IMR-90 (cell line): ENCODE data around the gene SLTM. TPM values are rescaled to one million over a fixed set of nuclear protein-coding genes. Genes with fewer than 3 reads are reported as not detected.

ENCODE experiments used
- ATAC-seq: fragments of 200-7000 bp; cut with Tn5 transposase; 2 replicates; pipeline ENCODE4 v1.9.1; 2020; ENCODE audit warnings: low read depth, mild to moderate bottlenecking, moderate library complexity
- BruUV-seq: library from RNA; stranded (reverse); fragments of 400-500 nt; replicated peaks from 2 replicates; lab custom pipeline; 2021; lab: Mats Ljungman, UMichigan
- CTCF ChIA-PET: fragments of 300-600 bp; formaldehyde crosslinking; extraction: SDS; loops from one replicate; lab custom pipeline; 2021; ENCODE audit warnings: antibody characterized with exemption; lab: Yijun Ruan, JAX
- POLR2A ChIA-PET: fragments of 300-600 bp; sonication (Branson Sonifier 250); formaldehyde crosslinking; loops from one replicate; lab custom pipeline; 2022; ENCODE audit warnings: antibody characterized with exemption; ENCODE audit not compliant: unreplicated experiment; lab: Charles Lee
- DNase-seq: peaks from one replicate; pipeline ENCODE4 v3.0.0; 2013
- H2AFZ ChIP-seq: replicated peaks from 2 replicates; pipeline ENCODE3; 2013; ENCODE audit warnings: low read length, mild to moderate bottlenecking; ENCODE audit not compliant: poor library complexity
- H2AK5ac ChIP-seq: 2 replicates; pipeline ENCODE4 v1.6.1; 2013; ENCODE audit warnings: low read depth, low read length, inconsistent platforms
- H2AK9ac ChIP-seq: replicated peaks from 2 replicates; pipeline ENCODE3; 2013; ENCODE audit warnings: mild to moderate bottlenecking, low read depth, low read length, moderate library complexity; ENCODE audit not compliant: poor library complexity
- H2BK120ac ChIP-seq: 2 replicates; pipeline ENCODE4 v1.6.1; 2013; ENCODE audit warnings: low read depth, low read length, inconsistent platforms
- H2BK15ac ChIP-seq: 3 replicates; pipeline ENCODE4 v1.6.1; 2013; ENCODE audit warnings: low read depth, low read length, inconsistent platforms
- H2BK20ac ChIP-seq: 2 replicates; pipeline ENCODE4 v1.6.1; 2013; ENCODE audit warnings: low read depth, mild to moderate bottlenecking, inconsistent platforms, low read length, moderate library complexity
- H2BK5ac ChIP-seq: 2 replicates; pipeline ENCODE4 v1.6.1; 2013; ENCODE audit warnings: mild to moderate bottlenecking, low read depth, low read length, inconsistent platforms; ENCODE audit not compliant: poor library complexity, severe bottlenecking
- H3K14ac ChIP-seq: replicated peaks from 2 replicates; pipeline ENCODE4 v1.6.1; 2013; ENCODE audit warnings: low read depth, low read length, inconsistent platforms
- H3K18ac ChIP-seq: 2 replicates; pipeline ENCODE4 v1.6.1; 2013; ENCODE audit warnings: low read depth, low read length, control low read depth
- H3K23ac ChIP-seq: 2 replicates; pipeline ENCODE4 v1.6.1; 2013; ENCODE audit warnings: low read depth, low read length, inconsistent platforms
- H3K27ac ChIP-seq: 2 replicates; pipeline ENCODE4 v1.5.1; 2013; ENCODE audit warnings: mild to moderate bottlenecking, control low read depth, low read length; ENCODE audit not compliant: insufficient read depth
- H3K27me3 ChIP-seq: 2 replicates; pipeline ENCODE4 v1.6.1; 2013; ENCODE audit warnings: low read length; ENCODE audit not compliant: control insufficient read depth, insufficient read depth
- H3K36me3 ChIP-seq: 2 replicates; pipeline ENCODE4 v1.6.1; 2013; ENCODE audit warnings: low read length, mixed read lengths; ENCODE audit not compliant: control insufficient read depth, insufficient read depth
- H3K4ac ChIP-seq: 2 replicates; pipeline ENCODE4 v1.6.1; 2013; ENCODE audit warnings: low read depth, low read length, inconsistent platforms
- H3K4me1 ChIP-seq: 2 replicates; pipeline ENCODE4 v1.6.1; 2013; ENCODE audit warnings: low read length, mixed read lengths; ENCODE audit not compliant: control insufficient read depth, insufficient read depth
- H3K4me2 ChIP-seq: 2 replicates; pipeline ENCODE4 v1.6.1; 2013; ENCODE audit warnings: low read depth, mild to moderate bottlenecking, control low read depth, low read length, moderate library complexity
- H3K4me3 ChIP-seq: 2 replicates; pipeline ENCODE4 v1.5.1; 2013; ENCODE audit warnings: low read depth, mild to moderate bottlenecking, control low read depth, low read length, moderate library complexity; ENCODE audit not compliant: insufficient read depth
- H3K56ac ChIP-seq: 2 replicates; pipeline ENCODE4 v1.6.1; 2013; ENCODE audit warnings: low read length, inconsistent platforms; ENCODE audit not compliant: insufficient read depth; ENCODE audit errors: extremely low read depth
- H3K79me1 ChIP-seq, 2 experiments: 2 replicates each; pipeline ENCODE4 v1.6.1; 2013; ENCODE audit warnings: low read length in 2 of 2, inconsistent platforms in 1 of 2, low read depth in 1 of 2
- H3K9ac ChIP-seq: 2 replicates; pipeline ENCODE4 v1.6.1; 2013; ENCODE audit warnings: low read depth, low read length, control low read depth
- H3K9me1 ChIP-seq: 2 replicates; pipeline ENCODE4 v1.6.1; 2013; ENCODE audit warnings: low read length, inconsistent platforms; ENCODE audit not compliant: insufficient read depth
- H3K9me3 ChIP-seq: 2 replicates; pipeline ENCODE4 v1.6.1; 2013; ENCODE audit warnings: low read length; ENCODE audit not compliant: control insufficient read depth, insufficient read depth
- H4K20me1 ChIP-seq: 2 replicates; pipeline ENCODE4 v1.6.1; 2013; ENCODE audit warnings: low read length, inconsistent platforms; ENCODE audit not compliant: insufficient read depth
- H4K5ac ChIP-seq: 2 replicates; pipeline ENCODE4 v1.6.1; 2013; ENCODE audit warnings: mild to moderate bottlenecking, low read depth, low read length, control low read depth
- H4K8ac ChIP-seq, 2 experiments: 2 replicates each; pipeline ENCODE4 v1.6.1; 2013; ENCODE audit warnings: low read depth in 2 of 2, low read length in 2 of 2, control low read depth in 1 of 2, inconsistent platforms in 1 of 2
- H4K91ac ChIP-seq: 2 replicates; pipeline ENCODE4 v1.6.1; 2013; ENCODE audit warnings: low read depth, low read length, inconsistent platforms; ENCODE audit not compliant: insufficient read depth
- BHLHE40 ChIP-seq: fragments of 150-350 bp; IDR thresholded peaks from 2 replicates; pipeline ENCODE4 v1.6.1; 2016; ENCODE audit warnings: mild to moderate bottlenecking, low read depth, low read length
- CEBPB ChIP-seq: IDR thresholded peaks from 2 replicates; pipeline ENCODE4 v1.6.1; 2012; ENCODE audit warnings: low read depth, low read length, improper control_type of control experiment
- CHD1 ChIP-seq: IDR thresholded peaks from 2 replicates; pipeline ENCODE4 v1.6.1; 2012; ENCODE audit warnings: low read depth, low read length, improper control_type of control experiment
- CTCF ChIP-seq: conservative IDR thresholded peaks from 2 replicates; pipeline ENCODE4 v1.5.1; 2012; ENCODE audit warnings: mild to moderate bottlenecking, low read depth, low read length, improper control_type of control experiment
- ELK1 ChIP-seq: fragments of 150-350 bp; IDR thresholded peaks from 2 replicates; pipeline ENCODE4 v1.6.1; 2016; ENCODE audit warnings: low read depth, mild to moderate bottlenecking, low read length, moderate library complexity, borderline replicate concordance
- FOS ChIP-seq: fragments of 150-350 bp; IDR thresholded peaks from 2 replicates; pipeline ENCODE4 v1.6.1; 2016; ENCODE audit warnings: low read depth, low read length
- MAFK ChIP-seq: IDR thresholded peaks from 2 replicates; pipeline ENCODE4 v1.6.1; 2012; ENCODE audit warnings: low read depth, low read length, improper control_type of control experiment
- MAZ ChIP-seq: IDR thresholded peaks from 2 replicates; pipeline ENCODE4 v1.6.1; 2012; ENCODE audit warnings: low read depth, mild to moderate bottlenecking, low read length, improper control_type of control experiment, moderate library complexity, borderline replicate concordance
- MXI1 ChIP-seq: IDR thresholded peaks from 2 replicates; pipeline ENCODE4 v1.6.1; 2012; ENCODE audit warnings: low read depth, mild to moderate bottlenecking, low read length, moderate library complexity, borderline replicate concordance
- NFE2L2 ChIP-seq: fragments of 150-350 bp; IDR thresholded peaks from 2 replicates; pipeline ENCODE4 v1.6.1; 2016; ENCODE audit warnings: low read depth, mild to moderate bottlenecking, low read length
- POLR2A ChIP-seq: IDR thresholded peaks from 2 replicates; pipeline ENCODE4 v1.6.1; 2012; ENCODE audit warnings: mild to moderate bottlenecking, low read depth, low read length
- RAD21 ChIP-seq: IDR thresholded peaks from 2 replicates; pipeline ENCODE4 v1.6.1; 2012; ENCODE audit warnings: low read length, improper control_type of control experiment
- RCOR1 ChIP-seq: IDR thresholded peaks from 2 replicates; pipeline ENCODE4 v1.6.1; 2012; ENCODE audit warnings: mild to moderate bottlenecking, low read length, improper control_type of control experiment; ENCODE audit not compliant: insufficient replicate concordance
- RFX5 ChIP-seq: IDR thresholded peaks from 2 replicates; pipeline ENCODE4 v1.8.0; 2012; ENCODE audit warnings: low read depth, mild to moderate bottlenecking, low read length, moderate library complexity
- SMC3 ChIP-seq: fragments of 150-350 bp; IDR thresholded peaks from 2 replicates; pipeline ENCODE4 v1.6.1; 2016; ENCODE audit warnings: low read depth, mild to moderate bottlenecking, antibody characterized with exemption, low read length, moderate library complexity
- USF2 ChIP-seq: fragments of 150-350 bp; IDR thresholded peaks from 2 replicates; pipeline ENCODE4 v1.6.1; 2017; ENCODE audit warnings: mild to moderate bottlenecking, antibody characterized with exemption, low read length, low read depth
- WGBS, 2 experiments: methylation state at CpG; one replicate each; pipeline versions ENCODE4 v1.1.5 to v1.1.7; 2013; ENCODE audit warnings: missing lambda C conversion rate in 2 of 2; ENCODE audit not compliant: insufficient read length in 1 of 2; ENCODE audit errors: extremely low coverage in 2 of 2; 5-methylcytosine and 5-hydroxymethylcytosine counted together
- dilution Hi-C: fragments of 300-500 bp; cut with HindIII; formaldehyde crosslinking; loops from one replicate; pipeline ENCODE4 v1.14.3; 2018; ENCODE audit warnings: low sequenced_read_pairs; ENCODE audit not compliant: unreplicated experiment
- in situ Hi-C: fragments of 300-500 bp; cut with MboI; formaldehyde crosslinking; loops from 3 replicates; pipeline ENCODE4 v1.14.3; 2019; ENCODE audit warnings: low sequenced_read_pairs, inconsistent platforms, mixed read lengths
- intact Hi-C: fragments of 100-400 bp; cut with micrococcal nuclease; formaldehyde crosslinking; loops from 2 replicates; pipeline ENCODE4 v1.10.0; 2022
- polyA plus RNA-seq, 3 experiments: library from polyadenylated mRNA; depleted of rRNA; stranded (reverse); fragments of >200 nt; gene quantifications; 2 replicates each; pipeline ENCODE4 v1.2.3, GENCODE V29; 2012; ENCODE audit warnings: low replicate concordance in 1 of 3
- total RNA-seq: library from RNA; depleted of rRNA; stranded (reverse); fragments of >200 nt; gene quantifications from 2 replicates; pipeline ENCODE4 v1.2.3, GENCODE V29; 2012

Gene SLTM
- total and polyA plus RNA-seq, 2 of the 4 experiments (the other 2 are of a cell fraction): 36.0 to 57.6 TPM

GRCh38 chr15:58910456-58910855 lies 23.0 kb downstream of the SLTM start:
- H4K91ac ChIP-seq: no peak overlapping the region
- dilution Hi-C loops: no loop called here
- peaks cover under 1% of the 10 kb centered on the region; the same call in 1 of the 2 replicates for H3K4me1 ChIP-seq
- no peak overlapping the region for H2BK120ac ChIP-seq
- no peak overlapping the region for H3K4me2 ChIP-seq
- no CpG with 5 or more reads among the region's 4 CpGs for WGBS, 2 experiments
- no peak overlapping the region for H3K56ac ChIP-seq
- no peak overlapping the region for H3K23ac ChIP-seq
- no peak overlapping the region for H2AK5ac ChIP-seq
- H4K20me1 ChIP-seq: peaks cover 12% of the 10 kb centered on the region; the same call in 1 of the 2 replicates
- H3K27me3 ChIP-seq: no peaks in the 10 kb centered on the region
- no peaks in the 10 kb centered on the region for H3K9me3 ChIP-seq
- no peak overlapping the region for H3K4me3 ChIP-seq
- TF ChIP-seq FOS (no peak), POLR2A (no peak), RAD21 (no peak), CHD1 (no peak), USF2 (no peak), MXI1 (no peak), CEBPB (no peak), RCOR1 (no peak), NFE2L2 (no peak), MAZ (no peak), BHLHE40 (no peak), ELK1 (no peak), RFX5 (no peak), MAFK (no peak), CTCF (no peak), SMC3 (no peak)
- H3K9ac ChIP-seq: no peak overlapping the region
- peaks cover 11% of the 10 kb centered on the region for H3K36me3 ChIP-seq
- intact Hi-C loops: no loop called here
- H4K8ac ChIP-seq: no peak overlapping the region
- ATAC-seq (no peak), DNase-seq (no peak)
- H3K18ac ChIP-seq: no peak overlapping the region
- H3K79me1 ChIP-seq: peaks cover 15 to 41% of the 10 kb centered on the region in 2 experiments; a peak in 3 of 4 replicates
- POLR2A ChIA-PET: no interaction called here
- in situ Hi-C loops: no loop called here
- no peak overlapping the region for H3K27ac ChIP-seq
- no peak overlapping the region for H2BK15ac ChIP-seq
- H2AFZ ChIP-seq: no peak overlapping the region
- BruUV-seq: no TSS peak
- no peak overlapping the region for H2BK20ac ChIP-seq
- H3K14ac ChIP-seq: no peak overlapping the region
- H3K9me1 ChIP-seq: peaks cover 8% of the 10 kb centered on the region
- CTCF ChIA-PET: no interaction called here
- H2BK5ac ChIP-seq: no peak overlapping the region
- H3K4ac ChIP-seq: no peak overlapping the region
- no peak overlapping the region for H2AK9ac ChIP-seq
- no peak overlapping the region for H4K5ac ChIP-seq
